IPS-18c (cell line): ENCODE data around the gene PRDM10.
"Not testable (repeated sequence)": the region's sequence is repeated elsewhere in the genome, so short reads cannot be mapped to it uniquely, and the experiment has no call there.

Experiments
- H3K4me3 ChIP-seq: 2 replicates; pipeline ENCODE4 v1.7.0; 2013; ENCODE audit warnings: low read depth, mild to moderate bottlenecking, low read length, moderate library complexity; ENCODE audit not compliant: insufficient read depth
- H3K9me3 ChIP-seq: one replicate; pipeline ENCODE4 v1.6.1; 2013; ENCODE audit warnings: mild to moderate bottlenecking, low read length, moderate library complexity; ENCODE audit not compliant: control insufficient read depth, insufficient read depth

The PRDM10 gene

DNA sequence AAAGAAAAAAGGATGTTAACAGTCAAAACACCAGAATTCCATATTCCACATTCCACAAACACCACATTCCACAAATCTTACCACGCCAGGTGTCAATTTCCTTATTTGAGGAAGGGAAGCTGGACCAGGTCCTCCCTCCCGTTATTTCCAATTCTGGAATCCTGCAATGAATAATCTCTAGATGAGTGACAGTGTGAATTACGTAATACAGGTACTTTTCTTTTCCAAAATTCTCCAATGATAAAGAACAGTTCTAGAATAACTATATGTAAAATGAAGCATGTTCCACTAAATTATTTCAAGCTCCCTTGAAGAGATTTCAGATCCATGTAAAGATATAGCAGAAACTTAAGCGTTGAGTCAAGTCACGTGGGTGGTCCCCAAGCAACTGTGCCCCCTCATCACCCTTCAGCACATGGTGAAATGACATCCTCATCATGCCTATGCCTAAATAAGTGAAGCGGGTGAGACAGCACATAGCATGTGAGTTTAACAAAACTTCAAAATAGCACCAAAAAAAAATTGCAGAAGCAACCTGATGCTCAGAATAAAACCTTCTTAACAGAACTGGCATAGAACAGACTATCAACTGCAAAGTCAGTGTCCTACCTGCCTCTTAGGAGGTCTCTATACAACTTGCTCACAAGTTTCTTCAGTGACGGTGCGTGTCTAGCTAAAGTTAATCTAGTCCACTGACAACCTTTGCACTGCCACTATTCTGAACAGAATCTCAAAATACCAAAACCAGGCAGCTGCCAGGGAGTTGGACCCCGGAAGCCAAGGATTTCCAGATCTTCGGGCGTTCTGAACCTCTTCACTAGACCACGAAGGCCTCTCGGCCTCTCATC lies 108.1 kb downstream of the PRDM10 start:
- peaks cover 2% of the 10 kb centered on the region for H3K9me3 ChIP-seq
- peak overlapping the region; percentile 85 for H3K4me3 ChIP-seq

DNA sequence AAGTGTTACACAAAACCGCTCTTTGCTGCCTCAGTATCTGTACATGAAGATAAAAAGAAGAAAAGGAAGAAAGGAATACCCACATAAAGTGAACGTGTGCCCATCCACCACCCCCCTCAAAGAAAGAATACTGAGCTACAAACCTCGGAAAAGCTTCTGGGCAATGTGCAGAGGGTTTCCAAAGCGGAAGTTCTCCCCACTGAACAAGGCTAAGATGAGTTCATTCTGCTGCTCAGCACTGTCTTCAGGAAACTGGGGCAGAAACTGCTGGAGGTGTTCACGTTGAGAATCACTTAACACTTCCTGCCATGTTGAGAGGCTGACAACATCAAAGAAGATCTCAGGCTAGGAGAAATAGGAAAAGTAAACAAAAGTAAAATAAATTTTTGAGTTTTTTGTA lies 114.2 kb downstream of the PRDM10 start:
- Histone ChIP-seq H3K4me3 (no peak overlapping the region), H3K9me3 (no peaks in the 10 kb centered on the region)

DNA sequence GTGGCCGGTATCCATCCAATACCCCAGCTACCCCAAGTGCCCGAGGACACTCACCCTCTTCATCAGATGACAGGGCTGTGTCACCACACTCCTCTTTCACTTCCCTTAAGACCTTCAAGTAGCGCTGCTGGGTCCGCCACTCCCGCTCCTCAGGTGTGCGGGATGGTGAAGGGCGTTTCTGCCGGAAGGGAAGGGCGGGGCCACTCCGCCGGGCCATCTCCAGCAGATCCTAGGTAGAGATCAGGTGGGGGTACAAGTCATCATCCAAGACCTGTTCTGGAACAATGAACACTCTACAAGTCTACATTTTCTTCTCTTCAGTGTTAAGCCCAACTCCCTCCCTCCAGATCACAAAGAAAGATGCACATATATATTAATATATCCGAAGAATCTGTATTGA lies 117.3 kb downstream of the PRDM10 start:
- Histone ChIP-seq H3K9me3 (no peaks in the 10 kb centered on the region), H3K4me3 (no peak overlapping the region)

DNA sequence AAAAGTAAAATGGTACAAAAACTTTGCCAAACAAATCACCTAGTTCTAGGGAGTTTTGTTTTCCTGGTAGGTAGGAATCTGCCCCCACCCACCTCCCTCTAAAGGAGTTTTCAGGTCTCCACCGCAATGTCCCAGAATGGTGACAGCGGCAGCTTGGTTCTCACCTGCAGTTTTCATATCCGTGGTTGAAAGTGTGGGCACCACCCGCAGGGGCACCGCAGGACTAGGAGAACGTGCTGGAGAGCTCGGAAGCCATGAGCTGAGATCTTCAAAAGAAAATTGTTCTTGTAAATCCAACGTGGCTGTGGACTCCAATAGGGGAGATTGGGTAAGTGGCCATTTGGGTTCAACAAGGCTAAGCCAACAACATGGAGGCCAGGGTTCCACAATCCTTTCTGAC lies 118.1 kb downstream of the PRDM10 start:
- no peaks in the 10 kb centered on the region for H3K9me3 ChIP-seq
- H3K4me3 ChIP-seq: no peak overlapping the region

DNA sequence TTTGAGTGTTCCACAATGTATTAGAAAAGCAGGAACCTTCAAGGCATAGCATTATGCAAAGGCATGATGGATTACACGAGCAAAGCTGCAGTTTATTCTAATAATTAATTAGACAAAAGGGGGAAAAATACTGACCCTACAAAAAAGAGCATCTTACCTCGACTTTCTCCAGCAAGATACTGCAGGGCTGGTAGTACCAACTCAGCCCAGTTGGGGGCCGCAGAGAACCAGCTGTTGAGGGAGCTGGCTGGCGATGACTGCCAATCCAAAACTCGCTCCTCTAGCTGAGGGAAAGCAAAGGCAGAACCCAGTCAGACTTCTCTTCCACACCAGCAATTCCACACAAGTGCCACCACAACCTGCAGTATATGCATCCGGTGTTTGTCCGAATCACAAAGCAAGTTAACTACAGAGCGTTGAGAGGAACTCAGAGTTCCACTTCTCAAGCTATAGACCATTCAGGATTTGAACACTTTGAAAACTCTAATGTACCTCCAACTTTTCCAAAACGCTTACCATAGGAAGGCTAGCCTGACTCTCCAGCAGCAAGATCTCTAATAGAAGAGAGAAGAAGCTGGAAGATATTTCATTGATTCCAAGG lies 121.0 kb downstream of the PRDM10 start:
- H3K9me3 ChIP-seq: no peaks in the 10 kb centered on the region
- no peak overlapping the region for H3K4me3 ChIP-seq

DNA sequence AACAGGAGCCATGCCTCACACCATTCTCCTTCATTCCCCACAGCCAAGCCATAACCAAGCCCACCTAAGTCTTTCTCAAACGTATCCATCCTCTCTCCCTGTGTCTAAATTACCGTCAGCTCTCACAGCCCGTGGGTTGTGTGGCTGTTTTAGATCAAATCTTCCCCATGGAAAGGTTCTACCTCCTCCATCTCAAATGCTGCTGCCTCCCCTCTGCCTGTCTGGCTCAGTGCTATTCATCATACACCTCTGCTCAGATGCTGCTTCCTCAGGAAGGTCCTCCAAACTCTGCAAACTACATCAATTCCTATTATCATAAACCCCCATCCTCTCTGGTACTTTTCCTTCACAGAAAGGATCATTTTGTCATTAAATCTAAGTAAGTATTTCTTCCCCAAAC lies 122.3 kb downstream of the PRDM10 start:
- no peak overlapping the region for H3K4me3 ChIP-seq
- no peaks in the 10 kb centered on the region for H3K9me3 ChIP-seq

DNA sequence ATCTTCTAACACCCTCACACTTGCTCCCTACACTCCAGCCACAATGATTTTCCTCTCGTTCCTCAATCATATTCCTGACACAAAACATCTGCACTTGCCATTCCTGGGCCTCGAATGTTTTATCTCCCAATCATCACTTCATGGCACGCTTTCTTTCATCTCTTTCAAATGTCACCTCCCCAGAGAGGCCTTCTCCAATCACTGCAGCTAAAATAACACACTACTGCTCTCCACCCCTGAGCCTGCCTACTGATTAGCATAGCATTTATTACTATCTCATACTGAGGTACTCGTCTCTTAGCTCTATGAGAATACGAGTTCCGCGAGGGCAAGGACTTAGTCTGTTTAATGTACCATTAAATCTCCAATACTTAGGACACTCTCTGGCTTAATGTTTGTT lies 130.7 kb downstream of the PRDM10 start:
- no peaks in the 10 kb centered on the region for H3K9me3 ChIP-seq
- no peak overlapping the region for H3K4me3 ChIP-seq

DNA sequence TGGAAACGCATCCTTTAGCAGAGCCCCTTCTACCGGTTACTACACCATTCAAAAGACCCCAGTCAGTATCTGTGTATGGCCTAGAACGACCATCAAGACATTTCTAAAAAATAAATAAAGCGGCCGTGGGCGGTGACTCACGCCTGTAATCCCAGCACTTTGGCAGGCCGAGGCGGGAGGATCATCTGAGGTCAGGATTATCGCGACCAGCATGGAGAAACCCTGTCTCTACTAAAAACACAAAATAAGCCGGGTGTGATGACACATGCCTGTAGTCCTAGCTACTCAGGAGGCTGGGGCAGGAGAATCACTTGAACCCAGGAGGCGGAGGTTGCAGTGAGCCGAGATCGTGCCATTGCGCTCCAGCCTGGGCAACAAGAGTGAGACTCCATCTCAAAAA lies 134.0 kb downstream of the PRDM10 start:
- H3K4me3 ChIP-seq, H3K9me3 ChIP-seq: not testable (repeated sequence)

DNA sequence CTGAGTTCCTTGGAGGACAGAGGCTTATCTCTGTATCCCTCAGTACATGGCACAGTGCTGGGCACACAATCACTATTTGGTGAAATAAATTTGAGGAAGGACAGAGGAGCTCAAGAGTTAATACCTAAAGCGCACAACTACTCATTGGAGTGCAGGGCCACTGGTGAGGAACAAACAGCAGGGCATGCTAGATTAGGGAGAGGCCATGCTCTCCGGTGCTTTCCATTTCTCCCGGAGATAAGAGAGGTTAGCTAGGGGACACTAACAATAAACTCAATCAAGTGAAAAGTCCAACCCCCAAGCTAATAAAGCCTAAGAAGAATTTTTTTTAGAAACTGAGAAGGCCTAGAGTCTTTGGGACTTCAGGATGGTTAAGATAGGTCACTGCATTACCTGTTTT lies 136.3 kb downstream of the PRDM10 start:
- no peaks in the 10 kb centered on the region for H3K9me3 ChIP-seq

DNA sequence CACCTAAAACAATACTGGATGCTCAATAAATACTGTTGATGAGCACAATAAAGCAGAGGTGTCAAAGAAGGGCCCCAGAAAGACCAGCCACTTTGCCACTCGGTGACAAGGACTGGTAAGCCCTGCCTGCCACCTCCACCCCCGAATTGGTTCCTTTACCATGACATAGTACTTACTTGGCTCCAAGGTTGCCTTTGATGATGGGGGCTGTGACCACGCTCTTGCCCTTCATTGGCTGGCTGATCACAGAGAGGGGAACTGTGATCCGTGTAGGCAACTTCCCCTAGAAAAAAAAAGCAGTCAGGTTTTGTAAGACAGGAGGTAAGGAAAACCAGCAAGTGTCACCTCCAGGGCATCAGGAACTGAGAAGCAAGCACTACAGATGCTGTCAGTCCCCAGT lies 136.9 kb downstream of the PRDM10 start:
- Histone ChIP-seq H3K9me3 (no peaks in the 10 kb centered on the region), H3K4me3 (no peak overlapping the region)

More for the DNA sequence above, 136.3 kb downstream of the PRDM10 start:
- no peak overlapping the region for H3K4me3 ChIP-seq

DNA sequence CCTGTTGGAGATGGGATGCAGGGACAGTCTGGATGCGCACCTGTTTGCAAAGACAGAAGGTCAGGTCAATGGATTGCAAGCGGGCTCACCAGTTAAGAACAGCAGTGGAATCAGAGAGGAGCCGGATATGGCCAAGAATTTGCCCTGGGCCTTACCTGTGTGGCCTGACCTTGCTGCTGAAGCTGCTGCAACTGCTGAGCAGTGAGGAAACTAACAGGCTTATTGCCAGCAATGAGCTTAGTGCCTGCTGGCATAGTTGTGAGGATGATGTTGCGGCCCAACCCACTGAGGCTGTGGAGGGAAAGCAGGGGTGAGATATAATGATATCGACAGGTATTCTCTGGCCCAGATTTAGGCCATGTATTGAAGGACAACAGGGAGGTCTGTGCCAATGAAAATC lies 137.8 kb downstream of the PRDM10 start:
- no peaks in the 10 kb centered on the region for H3K9me3 ChIP-seq
- H3K4me3 ChIP-seq: no peak overlapping the region

DNA sequence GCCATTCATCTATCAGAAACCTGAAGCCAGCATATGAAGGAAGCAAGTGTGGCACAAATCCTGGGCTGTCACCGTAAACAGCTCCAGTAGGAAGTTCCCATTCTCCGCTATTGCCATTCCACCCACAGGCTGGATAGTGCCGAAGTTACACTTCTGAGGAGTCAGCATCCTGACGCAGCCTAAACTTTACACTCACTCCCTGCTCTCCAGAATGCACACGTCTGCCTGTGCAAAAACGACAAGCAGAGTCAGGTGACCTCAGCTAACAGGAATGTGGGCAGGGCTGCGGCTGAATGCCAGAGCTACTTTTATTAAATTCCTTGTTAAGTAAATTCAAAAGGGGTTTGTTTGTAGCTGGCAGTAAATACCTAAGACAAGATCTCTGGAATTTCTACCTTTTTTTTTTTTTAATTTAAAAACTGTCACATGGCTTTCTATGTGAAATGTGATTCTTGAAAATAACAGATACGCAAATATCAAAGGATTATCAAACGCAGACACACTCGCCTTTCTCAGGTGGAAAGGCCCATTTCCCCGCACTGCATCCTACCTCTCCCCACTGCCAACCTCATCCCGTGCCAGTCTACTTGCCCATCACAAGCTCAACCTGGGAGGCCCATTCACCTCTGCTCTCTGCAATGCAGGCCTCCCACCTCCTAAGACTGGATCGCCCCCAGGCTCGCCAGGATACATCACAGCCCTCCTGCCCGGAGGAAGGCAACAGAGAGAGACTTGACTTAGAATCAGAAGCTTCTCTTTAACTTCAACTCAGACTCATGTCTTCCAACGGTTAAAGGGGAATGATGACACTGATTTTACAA lies 140.7 kb downstream of the PRDM10 start:
- no peak overlapping the region for H3K4me3 ChIP-seq
- H3K9me3 ChIP-seq: no peaks in the 10 kb centered on the region

DNA sequence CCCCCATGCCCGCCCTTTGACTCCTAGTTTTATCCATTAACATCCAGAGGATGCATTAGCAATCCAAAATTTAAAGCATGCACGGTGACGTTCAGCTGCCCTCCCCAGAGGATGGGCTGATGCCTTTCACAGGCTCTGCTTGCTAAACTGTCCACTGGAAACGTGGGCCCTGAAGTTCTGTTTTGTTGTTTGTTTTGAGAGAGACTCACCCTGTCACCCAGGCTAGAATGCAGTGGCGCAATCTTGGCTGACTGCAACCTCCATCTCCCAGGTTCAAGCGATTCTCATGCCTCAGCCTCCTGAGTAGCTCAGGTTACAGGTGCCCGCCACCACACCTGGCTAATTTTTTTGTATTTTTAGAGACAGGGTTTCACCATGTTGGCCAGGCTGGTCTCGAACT lies 146.6 kb downstream of the PRDM10 start:
- Histone ChIP-seq H3K4me3 (no peak overlapping the region), H3K9me3 (no peaks in the 10 kb centered on the region)

DNA sequence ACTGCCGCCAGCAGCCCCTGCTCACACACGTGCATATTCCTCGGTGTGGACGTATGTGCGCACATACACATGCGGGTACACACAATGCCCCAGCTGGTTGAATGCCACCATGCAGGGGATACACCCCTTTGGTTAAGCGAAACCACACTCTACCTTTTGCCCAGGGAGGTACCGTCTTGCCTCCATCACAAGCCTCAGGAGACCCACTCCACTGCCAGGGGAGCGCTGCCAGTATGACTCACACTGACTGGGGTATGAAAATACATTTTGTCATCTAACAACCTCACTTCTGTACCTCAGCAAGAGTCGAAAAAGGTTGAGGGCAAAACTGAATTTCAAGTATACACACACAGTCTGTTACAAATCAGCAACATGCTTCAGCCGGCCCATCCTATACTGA lies 147.5 kb downstream of the PRDM10 start:
- H3K4me3 ChIP-seq: no peak overlapping the region
- peaks cover 2% of the 10 kb centered on the region for H3K9me3 ChIP-seq

DNA sequence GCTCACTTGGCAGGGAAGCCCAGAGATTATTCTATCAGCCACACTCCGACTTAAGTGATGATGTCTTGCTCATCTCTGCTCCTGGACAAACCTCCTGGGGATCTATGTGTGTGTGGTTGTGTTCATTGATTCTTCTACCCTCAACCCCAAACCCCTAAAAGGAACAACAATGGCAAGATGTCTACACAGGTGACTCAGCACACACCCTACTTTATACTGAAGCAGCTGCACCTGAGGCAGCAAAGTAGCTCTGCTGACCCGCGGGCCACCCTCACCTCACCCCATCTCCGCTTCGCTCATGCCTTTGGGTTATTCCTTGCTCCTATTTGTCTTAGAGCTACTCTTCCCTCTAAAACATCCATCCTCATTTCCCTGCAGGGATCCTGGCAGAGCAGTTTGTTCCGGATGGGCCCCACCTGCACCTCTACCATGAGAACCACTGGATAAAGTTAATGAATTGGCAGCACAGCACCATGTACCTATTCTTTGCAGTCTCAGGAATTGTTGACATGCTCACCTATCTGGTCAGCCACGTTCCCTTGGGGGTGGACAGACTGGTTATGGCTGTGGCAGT lies 148.3 kb downstream of the PRDM10 start:
- Histone ChIP-seq H3K9me3 (peaks cover 2% of the 10 kb centered on the region), H3K4me3 (no peak overlapping the region)

DNA sequence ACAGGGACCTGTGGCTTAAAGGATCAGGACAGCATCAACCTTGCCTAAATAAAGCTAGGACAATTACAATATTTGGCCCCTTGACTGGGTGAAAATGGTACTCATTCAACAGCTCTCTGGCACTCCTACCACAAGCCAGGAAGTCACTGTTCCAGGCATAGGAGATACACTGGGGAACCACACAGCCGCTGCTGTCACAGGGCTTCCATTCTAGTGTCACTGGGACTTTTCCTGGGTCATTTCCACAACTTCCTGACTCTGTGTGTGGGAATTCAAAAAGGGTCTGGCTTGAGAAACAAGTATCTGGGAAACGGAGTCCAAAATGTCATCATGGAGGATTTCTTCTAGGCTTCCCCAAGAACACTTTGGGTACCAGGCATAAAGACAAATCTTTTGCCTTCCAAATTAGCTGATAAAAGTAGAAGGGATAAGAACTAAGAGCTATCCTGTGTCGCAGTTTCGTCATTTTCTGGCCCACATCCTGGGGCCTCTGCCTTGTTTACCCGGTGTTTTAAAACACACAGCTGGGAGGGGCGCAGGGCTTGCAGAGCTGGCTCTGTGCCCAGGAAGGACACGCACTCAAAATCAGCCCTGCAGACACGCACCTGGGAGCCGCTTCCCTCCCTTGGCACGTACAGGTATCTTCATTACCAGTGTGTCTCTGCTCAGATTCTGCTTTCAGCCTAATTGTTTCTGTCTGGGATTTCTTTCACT lies 149.0 kb downstream of the PRDM10 start:
- Histone ChIP-seq H3K9me3 (peaks cover 2% of the 10 kb centered on the region), H3K4me3 (no peak overlapping the region)

DNA sequence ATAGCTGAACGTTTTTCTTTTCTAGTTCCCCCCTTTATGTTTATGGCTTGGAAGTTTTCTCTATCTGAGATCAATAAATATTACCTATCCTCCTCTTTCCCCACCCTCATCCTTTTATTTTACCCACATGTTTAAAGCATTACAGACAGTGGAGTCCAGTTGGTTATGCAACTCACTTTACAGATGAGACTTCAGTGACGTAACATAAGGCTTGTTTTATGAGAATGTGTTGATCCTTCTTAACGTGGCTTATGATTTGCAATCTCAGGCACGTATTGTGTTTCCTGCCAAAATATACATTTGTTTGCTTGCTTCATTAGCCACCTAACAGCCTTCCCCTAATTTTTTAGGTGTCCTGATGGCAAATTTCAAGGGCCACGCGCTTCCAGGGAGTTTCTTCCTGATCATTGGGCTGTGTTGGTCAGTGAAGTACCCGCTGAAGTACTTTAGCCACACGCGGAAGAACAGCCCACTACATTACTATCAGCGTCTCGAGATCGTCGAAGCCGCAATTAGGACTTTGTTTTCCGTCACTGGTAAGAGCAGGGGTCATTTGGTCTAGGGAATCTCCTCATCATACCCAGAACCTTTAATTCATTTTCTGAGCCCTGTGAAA lies 150.4 kb downstream of the PRDM10 start:
- Histone ChIP-seq H3K4me3 (no peak overlapping the region), H3K9me3 (peaks cover 2% of the 10 kb centered on the region)
